A549 (cell line): ENCODE results near the gene HTR2B.

Experiments
- CBX8 ChIP-seq: fragments of 200-600 bp; sonication (generic); IDR thresholded peaks from 2 replicates; pipeline ENCODE4 v1.6.1; 2016
- CEBPB ChIP-seq, 2 experiments: fragments of >200 bp in 1 of 2; sonication (Bioruptor Twin) in 1 of 2; formaldehyde crosslinking in 1 of 2; IDR thresholded peaks; 2 replicates each; pipeline ENCODE4 v1.6.1; 2012 to 2016
- CHD4 ChIP-seq: fragments of 200-600 bp; sonication (generic); IDR thresholded peaks from 2 replicates; pipeline ENCODE4 v1.6.1; 2016; ENCODE audit warnings: antibody characterized with exemption, mild to moderate bottlenecking, borderline replicate concordance
- CTCF ChIP-seq: fragments of >200 bp; sonication (Bioruptor Twin); formaldehyde crosslinking; IDR thresholded peaks from 3 replicates; pipeline ENCODE4 v1.5.1; 2016
- ESRRA ChIP-seq: fragments of 150-350 bp; IDR thresholded peaks from 2 replicates; pipeline ENCODE4 v1.6.1; 2014; ENCODE audit warnings: mild to moderate bottlenecking, low read length, borderline replicate concordance
- HDAC2 ChIP-seq: fragments of 200-600 bp; sonication (generic); IDR thresholded peaks from 2 replicates; pipeline ENCODE4 v1.6.1; 2016
- KDM5A ChIP-seq: fragments of 200-600 bp; sonication (generic); IDR thresholded peaks from 2 replicates; pipeline ENCODE4 v1.6.1; 2016; ENCODE audit warnings: antibody characterized with exemption, mild to moderate bottlenecking
- MAX ChIP-seq: IDR thresholded peaks from 2 replicates; pipeline ENCODE4 v1.6.1; 2012
- POLR2A ChIP-seq: IDR thresholded peaks from 2 replicates; pipeline ENCODE4 v1.6.1; 2012; ENCODE audit warnings: mild to moderate bottlenecking, low read length
- POLR2AphosphoS2 ChIP-seq: conservative IDR thresholded peaks from 2 replicates; pipeline ENCODE4 v1.6.1; 2012; ENCODE audit warnings: low read length, improper control_type of control experiment, inconsistent platforms
- RAD21 ChIP-seq, 2 experiments: fragments of >200 bp in 1 of 2; sonication (Bioruptor Twin) in 1 of 2; formaldehyde crosslinking in 1 of 2; IDR thresholded peaks in 1 of 2; conservative IDR thresholded peaks in 1 of 2; 2 replicates in 1 of 2; 3 replicates in 1 of 2; pipeline ENCODE4 v1.6.1; 2012 to 2018; ENCODE audit warnings: inconsistent platforms in 1 of 2
- RCOR1 ChIP-seq: fragments of 150-350 bp; IDR thresholded peaks from 2 replicates; pipeline ENCODE4 v1.6.1; 2014; ENCODE audit warnings: antibody characterized with exemption, low read length, low read depth
- RFX5 ChIP-seq: fragments of 450-650 bp; IDR thresholded peaks from 2 replicates; pipeline ENCODE4 v1.7.1; 2014; ENCODE audit warnings: antibody characterized with exemption, mild to moderate bottlenecking, moderate library complexity
- ZC3H11A ChIP-seq: fragments of 450-650 bp; IDR thresholded peaks from 2 replicates; pipeline ENCODE4 v1.6.1; 2014; ENCODE audit warnings: antibody characterized with exemption, mild to moderate bottlenecking

- TF ChIP-seq CTCF, result no peak
- no peak for TF ChIP-seq CHD4
- TF ChIP-seq HDAC2, result no peak
- TF ChIP-seq POLR2AphosphoS2, result no peak
- TF ChIP-seq CEBPB (IDR thresholded peaks at IDR 0.05), result no peak
- no peak for TF ChIP-seq POLR2A
- TF ChIP-seq RAD21 (conservative IDR thresholded peaks at IDR 0.05 in 1 of 2, IDR thresholded peaks at IDR 0.05 in 1 of 2), result no peak
- no peak for TF ChIP-seq RCOR1
- TF ChIP-seq ESRRA, result no peak
- TF ChIP-seq RFX5, result no peak
- no peak for TF ChIP-seq KDM5A
- no peak for TF ChIP-seq MAX
- TF ChIP-seq CBX8, result no peak
- TF ChIP-seq ZC3H11A, result no peak
Observed at GRCh38 chr2:231123362-231123898, 1.4 kb downstream of the HTR2B start.
